Immature natural killer cell (primary cell): Measurements from ENCODE around the gene OSBPL8. TPM values are rescaled to one million over a fixed set of nuclear protein-coding genes. Genes with fewer than 3 reads are reported as not detected.

ENCODE experiments used
- DNase-seq, 3 donors: peaks; one replicate each; pipeline ENCODE4 v3.0.0; 2022; ENCODE audit warnings: mixed read lengths in 1 of 3
- H3K27ac Mint-ChIP-seq, 6 donors: one replicate each; pipeline ENCODE4 v1.8.0; 2020; ENCODE audit warnings: mixed read lengths in 6 of 6, mild to moderate bottlenecking in 5 of 6, inconsistent platforms in 4 of 6, moderate library complexity in 3 of 6
- H3K27me3 Mint-ChIP-seq, 3 donors: one replicate each; pipeline ENCODE4 v1.8.0; 2020 to 2021; ENCODE audit warnings: low read depth in 3 of 3, mild to moderate bottlenecking in 3 of 3, mixed read lengths in 3 of 3, moderate library complexity in 3 of 3, inconsistent platforms in 1 of 3
- H3K36me3 Mint-ChIP-seq, 3 donors: one replicate each; pipeline ENCODE4 v1.8.0; 2020; ENCODE audit warnings: mixed read lengths in 3 of 3, inconsistent platforms in 2 of 3, mild to moderate bottlenecking in 2 of 3
- H3K4me1 Mint-ChIP-seq, 2 donors: one replicate each; pipeline ENCODE4 v1.8.0; 2020; ENCODE audit warnings: inconsistent platforms in 2 of 2, mild to moderate bottlenecking in 2 of 2, mixed read lengths in 2 of 2, moderate library complexity in 1 of 2
- H3K4me3 Mint-ChIP-seq, 5 donors: one replicate each; pipeline ENCODE4 v1.8.0; 2020; ENCODE audit warnings: mild to moderate bottlenecking in 5 of 5, mixed read lengths in 5 of 5, inconsistent platforms in 3 of 5, moderate library complexity in 3 of 5
- H3K9me3 Mint-ChIP-seq, 6 donors: one replicate each; pipeline ENCODE4 v1.8.0; 2020; ENCODE audit warnings: mild to moderate bottlenecking in 6 of 6, mixed read lengths in 6 of 6, inconsistent platforms in 4 of 6, moderate library complexity in 3 of 6
- polyA plus RNA-seq, 3 donors: library from polyadenylated mRNA; unstranded; fragments of 300-500 nt; fragmentation: Illumina TruSeq; gene quantifications; one replicate each; pipeline ENCODE4 v1.2.3, GENCODE V29; 2021

OSBPL8 gene
- polyA plus RNA-seq, 3 donors from 2014 or later: 109 to 161 (median 140) TPM

- H3K27ac Mint-ChIP-seq: peak overlapping the region in 3 of 6 donors; percentile 34 to 72 (median 54)
- H3K27me3 Mint-ChIP-seq: no peaks in the 10 kb centered on the region
- peaks cover 2 to 8% of the 10 kb centered on the region in 2 donors for H3K4me1 Mint-ChIP-seq
- peak in 1 of 3 donors; percentile 14 for DNase-seq
- H3K9me3 Mint-ChIP-seq: peaks cover 0 to 7% (median 1%) of the 10 kb centered on the region in 6 donors
- H3K4me3 Mint-ChIP-seq: no peak overlapping the region
- peaks cover 0 to 3% (median 0%) of the 10 kb centered on the region in 3 donors for H3K36me3 Mint-ChIP-seq
Measured at GRCh38 chr12:76569685-76570604, 10.4 kb upstream of the OSBPL8 start.

DNA sequence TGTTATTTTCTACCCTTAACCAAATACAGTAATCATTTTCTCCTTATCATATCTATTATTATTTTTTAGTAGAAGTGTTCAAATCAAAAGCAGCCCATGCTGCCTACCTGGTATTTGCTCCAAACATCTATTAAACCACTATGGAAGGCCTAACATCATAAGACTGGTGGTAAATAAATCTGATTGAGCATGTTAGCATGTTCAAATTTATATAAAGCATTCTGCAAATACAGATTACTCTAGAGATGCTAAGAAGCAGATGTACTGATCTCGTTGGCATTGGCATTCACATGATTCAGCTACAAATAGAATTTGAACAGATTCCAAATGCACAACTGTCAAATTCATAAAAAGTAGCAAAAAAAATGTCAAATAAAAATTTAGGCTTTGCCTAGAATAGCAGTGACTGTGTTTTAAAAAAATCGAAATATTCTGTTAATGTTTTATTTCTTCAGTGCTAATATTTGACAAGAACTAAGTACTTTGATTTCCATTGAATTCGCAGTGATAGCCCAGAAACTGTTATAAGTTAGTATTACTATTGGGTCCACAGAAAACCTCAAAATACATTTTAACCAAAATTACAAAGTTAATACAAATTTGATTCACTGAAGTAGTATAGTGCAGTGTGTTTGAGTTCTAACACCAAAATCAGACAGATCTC, 9.4 kb upstream of the OSBPL8 start:
- Mint-ChIP-seq H3K9me3 (peaks cover 0 to 1% (median 0%) of the 10 kb centered on the region in 6 donors), H3K4me1 (peaks cover 2 to 8% of the 10 kb centered on the region in 2 donors), H3K4me3 (no peak overlapping the region), H3K27ac (no peak overlapping the region), H3K27me3 (no peaks in the 10 kb centered on the region), H3K36me3 (no peaks in the 10 kb centered on the region)
- no peak for DNase-seq

DNA sequence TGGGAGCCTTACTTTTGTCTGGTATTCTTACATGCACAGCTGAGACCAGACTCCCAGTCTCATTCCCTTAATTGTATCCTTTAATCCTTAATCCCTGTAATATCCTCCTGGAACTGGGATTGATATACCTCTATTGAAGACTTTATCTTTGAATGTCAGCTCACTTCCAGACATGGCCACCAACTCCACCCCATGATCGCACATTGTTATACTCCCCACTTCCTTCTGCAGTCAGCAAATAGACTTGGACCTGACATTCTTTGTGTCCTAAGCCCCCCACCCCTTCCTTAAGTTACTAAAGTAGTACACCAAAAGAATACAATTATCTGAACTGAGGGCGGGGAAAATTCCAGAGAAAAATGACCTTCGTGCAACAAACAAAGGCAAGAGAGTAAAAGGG, 8.6 kb upstream of the OSBPL8 start:
- no peak overlapping the region for H3K4me3 Mint-ChIP-seq
- no peaks in the 10 kb centered on the region for H3K36me3 Mint-ChIP-seq
- no peak for DNase-seq
- no peaks in the 10 kb centered on the region for H3K9me3 Mint-ChIP-seq
- H3K27me3 Mint-ChIP-seq: no peaks in the 10 kb centered on the region
- H3K27ac Mint-ChIP-seq: no peak overlapping the region
- H3K4me1 Mint-ChIP-seq: peaks cover 2 to 8% of the 10 kb centered on the region in 2 donors

GRCh38 chr12:76563061-76563460, 3.5 kb upstream of the OSBPL8 start:
- Mint-ChIP-seq H3K27ac (no peak overlapping the region), H3K36me3 (no peaks in the 10 kb centered on the region), H3K4me3 (no peak overlapping the region), H3K9me3 (no peaks in the 10 kb centered on the region), H3K4me1 (peaks cover 10 to 15% of the 10 kb centered on the region in 2 donors), H3K27me3 (peaks cover 5 to 14% (median 5%) of the 10 kb centered on the region in 3 donors)
- DNase-seq: no peak

GRCh38 chr12:76562130-76562529, 2.6 kb upstream of the OSBPL8 start:
- no peaks in the 10 kb centered on the region for H3K9me3 Mint-ChIP-seq
- no peak for DNase-seq
- H3K27ac Mint-ChIP-seq: no peak overlapping the region
- peaks cover 5 to 14% (median 5%) of the 10 kb centered on the region in 3 donors for H3K27me3 Mint-ChIP-seq
- peaks cover 17 to 22% of the 10 kb centered on the region in 2 donors for H3K4me1 Mint-ChIP-seq
- no peak overlapping the region for H3K4me3 Mint-ChIP-seq
- no peaks in the 10 kb centered on the region for H3K36me3 Mint-ChIP-seq

- no peak for DNase-seq
- Mint-ChIP-seq H3K4me3 (peak overlapping the region; percentile 90 to 97 (median 92)), H3K27me3 (peaks cover 5 to 14% (median 5%) of the 10 kb centered on the region in 3 donors), H3K27ac (peak overlapping the region; percentile 90 to 96 (median 94)), H3K9me3 (no peaks in the 10 kb centered on the region), H3K4me1 (peaks cover 36 to 43% of the 10 kb centered on the region in 2 donors), H3K36me3 (no peaks in the 10 kb centered on the region)
Measured at GRCh38 chr12:76560086-76560491, 518 bp upstream of the OSBPL8 start.

GRCh38 chr12:76558684-76559399, 729 bp downstream of the OSBPL8 start:
- peaks cover 44 to 55% of the 10 kb centered on the region in 2 donors for H3K4me1 Mint-ChIP-seq
- peak overlapping the region; percentile 91 to 96 (median 94) for H3K27ac Mint-ChIP-seq

GRCh38 chr12:76556368-76556767, 3.2 kb downstream of the OSBPL8 start:
- Mint-ChIP-seq H3K27ac (peak overlapping the region; percentile 1 to 82 (median 62)), H3K4me3 (peak overlapping the region; percentile 30 to 70 (median 34)), H3K4me1 (peaks cover 59 to 75% of the 10 kb centered on the region in 2 donors), H3K9me3 (no peaks in the 10 kb centered on the region), H3K36me3 (no peaks in the 10 kb centered on the region), H3K27me3 (peaks cover 5 to 14% (median 7%) of the 10 kb centered on the region in 3 donors)
- DNase-seq: peak; percentile 23 to 40 (median 40)

More at GRCh38 chr12:76558684-76559399, 729 bp downstream of the OSBPL8 start:
- Mint-ChIP-seq H3K9me3 (no peaks in the 10 kb centered on the region), H3K27me3 (peaks cover 5 to 14% (median 5%) of the 10 kb centered on the region in 3 donors), H3K36me3 (no peaks in the 10 kb centered on the region), H3K4me3 (peak overlapping the region; percentile 90 to 97 (median 95))
- DNase-seq: peak; percentile 92 to 94 (median 92)

- Mint-ChIP-seq H3K27me3 (peaks cover 5 to 14% (median 7%) of the 10 kb centered on the region in 3 donors), H3K36me3 (no peaks in the 10 kb centered on the region), H3K27ac (peak overlapping the region in 5 of 6 donors; percentile 3 to 82 (median 4)), H3K9me3 (no peaks in the 10 kb centered on the region), H3K4me1 (peaks cover 64 to 81% of the 10 kb centered on the region in 2 donors), H3K4me3 (peak overlapping the region in 3 of 5 donors; percentile 7 to 70 (median 43))
- no peak for DNase-seq
Measured at GRCh38 chr12:76555797-76556196, 3.8 kb downstream of the OSBPL8 start.

- Mint-ChIP-seq H3K27ac (peak overlapping the region in 5 of 6 donors; percentile 3 to 82 (median 4)), H3K4me1 (peaks cover 65 to 82% of the 10 kb centered on the region in 2 donors), H3K36me3 (no peaks in the 10 kb centered on the region), H3K4me3 (no peak overlapping the region), H3K9me3 (no peaks in the 10 kb centered on the region), H3K27me3 (peaks cover 5 to 14% (median 7%) of the 10 kb centered on the region in 3 donors)
- DNase-seq: no peak
Measured at GRCh38 chr12:76555231-76555767, 4.3 kb downstream of the OSBPL8 start.

DNA sequence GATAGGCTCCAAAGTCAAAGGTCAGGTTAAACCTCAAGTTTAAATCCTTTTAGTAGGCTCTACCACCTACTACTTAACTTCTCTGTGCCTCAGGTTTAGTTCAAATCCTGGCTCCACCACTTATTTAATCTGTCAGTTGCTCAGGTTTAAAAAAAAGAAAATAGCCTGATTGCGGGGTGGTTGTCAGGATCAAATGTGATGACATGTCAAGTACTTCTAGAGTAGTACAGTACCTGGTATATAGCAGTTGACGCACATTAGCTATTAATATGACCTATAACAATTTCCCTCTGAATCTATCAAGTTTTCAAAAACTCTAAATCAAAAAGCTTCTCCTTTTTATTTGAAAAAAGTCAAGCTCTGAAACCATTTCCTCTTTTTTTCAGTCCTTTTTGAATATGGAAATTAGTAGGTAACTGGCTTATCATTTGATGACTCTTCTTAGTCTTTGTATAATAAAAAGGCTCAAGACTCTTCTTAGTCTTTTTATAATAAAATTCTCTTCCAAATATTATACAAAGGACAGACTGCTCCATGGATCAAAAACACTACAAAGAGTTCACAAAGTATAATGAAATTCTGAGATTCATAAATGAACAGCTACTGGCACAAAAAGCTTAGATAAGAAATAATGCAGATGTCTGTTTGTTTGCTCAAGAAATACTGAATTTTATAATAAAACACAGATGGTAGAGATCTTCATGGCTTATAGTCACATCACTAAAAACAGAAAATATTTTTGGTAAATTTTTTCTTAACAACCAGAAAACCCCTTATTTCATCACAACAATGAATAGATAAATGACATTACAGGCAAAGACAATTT, 5.0 kb downstream of the OSBPL8 start:
- Mint-ChIP-seq H3K4me1 (peaks cover 64 to 82% of the 10 kb centered on the region in 2 donors), H3K9me3 (no peaks in the 10 kb centered on the region), H3K36me3 (no peaks in the 10 kb centered on the region), H3K27ac (peak overlapping the region in 5 of 6 donors; percentile 3 to 83 (median 36)), H3K27me3 (peaks cover 5 to 8% (median 7%) of the 10 kb centered on the region in 3 donors), H3K4me3 (no peak overlapping the region)
- DNase-seq: no peak

DNA sequence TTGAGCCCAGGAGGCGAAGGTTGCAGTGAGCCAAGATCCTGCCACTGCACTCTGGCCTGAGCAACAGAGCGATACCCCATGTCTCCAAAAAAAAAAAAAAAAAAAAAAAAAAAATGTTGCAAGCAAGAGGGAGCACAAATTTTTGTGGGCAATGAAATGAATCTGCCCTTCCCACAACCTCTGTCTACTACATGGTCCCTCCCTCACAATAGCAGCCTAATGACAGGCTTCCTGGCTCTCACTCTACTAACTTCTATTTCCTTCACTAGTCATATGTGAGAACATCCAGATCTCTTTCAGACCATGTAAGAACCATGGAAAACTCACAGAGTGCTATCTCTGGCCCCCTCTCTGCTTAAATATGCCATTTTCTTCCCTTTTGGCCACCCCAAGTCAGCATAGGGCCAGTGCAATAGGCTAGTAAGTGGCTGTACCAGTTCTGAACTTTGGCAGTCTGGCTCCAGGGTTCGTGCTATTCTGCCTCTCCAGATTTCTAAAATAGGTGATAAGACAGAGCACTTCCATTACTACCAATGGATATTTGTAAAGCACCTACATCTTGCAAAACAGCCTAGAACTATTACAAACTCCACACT, 7.1 kb downstream of the OSBPL8 start:
- Mint-ChIP-seq H3K27ac (peak overlapping the region in 2 of 6 donors; percentile 37), H3K4me3 (peak overlapping the region in 1 of 5 donors; percentile 16), H3K4me1 (peaks cover 76 to 93% of the 10 kb centered on the region in 2 donors), H3K36me3 (no peaks in the 10 kb centered on the region), H3K9me3 (no peaks in the 10 kb centered on the region), H3K27me3 (peaks cover 0 to 2% (median 2%) of the 10 kb centered on the region in 3 donors)
- no peak for DNase-seq
